ENCODE data around the gene VIPR2. TPM values are rescaled to one million over a fixed set of nuclear protein-coding genes. Genes with fewer than 3 reads are reported as not detected.
"Not testable (repeated sequence)": the region's sequence is repeated elsewhere in the genome, so short reads cannot be mapped to it uniquely, and the experiment has no call there.

The VIPR2 gene
- total RNA-seq, 4 donors from 2014 or later, result 0.33 to 0.56 TPM; not detected in 2

DNA sequence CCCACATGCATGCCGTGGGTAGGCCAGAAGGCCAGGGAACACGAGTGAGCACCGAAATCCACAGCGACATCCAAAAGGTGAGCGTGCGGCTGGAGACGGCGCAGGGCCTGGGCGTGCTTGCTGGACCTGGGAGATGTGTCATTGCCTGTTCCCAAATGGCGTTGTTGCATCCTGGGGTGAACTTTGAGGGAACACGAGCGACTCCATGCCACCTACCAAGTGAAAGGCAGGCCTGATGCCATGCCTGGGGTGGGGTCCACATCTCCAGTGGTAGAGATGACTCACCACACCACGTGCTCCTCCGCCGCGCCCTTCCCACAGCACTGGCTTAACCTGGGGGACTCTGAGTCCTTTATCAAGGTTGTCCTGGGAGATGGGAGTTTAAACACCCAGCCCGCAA, 24.7 kb upstream of the VIPR2 start:
- H3K27me3 ChIP-seq, result no peaks in the 10 kb centered on the region
- no peaks in the 10 kb centered on the region for H3K4me1 ChIP-seq
- WGBS, 2 donors, result 86 to 88% methylated on average over 16 to 17 of the region's 17 CpGs
- TF ChIP-seq, protein P1, sequence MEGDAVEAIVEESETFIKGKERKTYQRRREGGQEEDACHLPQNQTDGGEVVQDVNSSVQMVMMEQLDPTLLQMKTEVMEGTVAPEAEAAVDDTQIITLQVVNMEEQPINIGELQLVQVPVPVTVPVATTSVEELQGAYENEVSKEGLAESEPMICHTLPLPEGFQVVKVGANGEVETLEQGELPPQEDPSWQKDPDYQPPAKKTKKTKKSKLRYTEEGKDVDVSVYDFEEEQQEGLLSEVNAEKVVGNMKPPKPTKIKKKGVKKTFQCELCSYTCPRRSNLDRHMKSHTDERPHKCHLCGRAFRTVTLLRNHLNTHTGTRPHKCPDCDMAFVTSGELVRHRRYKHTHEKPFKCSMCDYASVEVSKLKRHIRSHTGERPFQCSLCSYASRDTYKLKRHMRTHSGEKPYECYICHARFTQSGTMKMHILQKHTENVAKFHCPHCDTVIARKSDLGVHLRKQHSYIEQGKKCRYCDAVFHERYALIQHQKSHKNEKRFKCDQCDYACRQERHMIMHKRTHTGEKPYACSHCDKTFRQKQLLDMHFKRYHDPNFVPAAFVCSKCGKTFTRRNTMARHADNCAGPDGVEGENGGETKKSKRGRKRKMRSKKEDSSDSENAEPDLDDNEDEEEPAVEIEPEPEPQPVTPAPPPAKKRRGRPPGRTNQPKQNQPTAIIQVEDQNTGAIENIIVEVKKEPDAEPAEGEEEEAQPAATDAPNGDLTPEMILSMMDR (IDR thresholded peaks at IDR 0.05), result no peak
- TF ChIP-seq POLR2A (IDR thresholded peaks at IDR 0.05), result no peak
- no peak overlapping the region for H3K4me3 ChIP-seq (replicated peaks in 1 of 3)
- intact Hi-C loops (cut with DNase I), result no loop called here
- no peak overlapping the region for H3K27ac ChIP-seq
- no peaks in the 10 kb centered on the region for H3K36me3 ChIP-seq
- DNase-seq, result no peak
- no peaks in the 10 kb centered on the region for H3K9me3 ChIP-seq

DNA sequence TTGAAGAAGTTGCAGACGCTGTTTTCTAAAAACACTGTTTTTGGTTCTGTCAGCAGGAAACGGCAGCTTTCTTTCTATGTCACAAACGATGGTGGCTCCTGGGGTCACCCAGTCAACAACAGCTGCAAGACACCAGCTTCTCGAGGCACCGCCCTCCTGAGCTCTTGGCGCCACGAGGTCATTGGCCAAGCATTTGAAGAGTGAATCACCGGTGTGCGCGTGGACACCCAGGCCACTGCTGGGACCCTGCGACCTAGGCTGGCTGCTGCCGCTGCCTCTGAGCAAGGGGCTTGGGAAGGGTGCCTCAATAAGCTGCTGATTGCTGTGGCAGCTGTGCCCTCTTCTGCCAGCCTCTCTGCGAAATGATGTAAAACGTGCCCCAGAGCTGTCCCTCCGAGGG, 22.5 kb upstream of the VIPR2 start:
- no peak overlapping the region for H3K27ac ChIP-seq
- 89 to 93% methylated on average over 12 to 15 of the region's 15 CpGs for WGBS, 2 donors
- TF ChIP-seq, protein P1 (IDR thresholded peaks at IDR 0.05), result no peak
- no peak for TF ChIP-seq POLR2A (IDR thresholded peaks at IDR 0.05)
- no peaks in the 10 kb centered on the region for H3K9me3 ChIP-seq
- H3K4me1 ChIP-seq, result no peaks in the 10 kb centered on the region
- intact Hi-C loops (cut with DNase I), result no loop called here
- DNase-seq, result no peak
- H3K27me3 ChIP-seq, result no peaks in the 10 kb centered on the region
- H3K4me3 ChIP-seq (replicated peaks in 1 of 3), result no peak overlapping the region
- H3K36me3 ChIP-seq, result no peaks in the 10 kb centered on the region

DNA sequence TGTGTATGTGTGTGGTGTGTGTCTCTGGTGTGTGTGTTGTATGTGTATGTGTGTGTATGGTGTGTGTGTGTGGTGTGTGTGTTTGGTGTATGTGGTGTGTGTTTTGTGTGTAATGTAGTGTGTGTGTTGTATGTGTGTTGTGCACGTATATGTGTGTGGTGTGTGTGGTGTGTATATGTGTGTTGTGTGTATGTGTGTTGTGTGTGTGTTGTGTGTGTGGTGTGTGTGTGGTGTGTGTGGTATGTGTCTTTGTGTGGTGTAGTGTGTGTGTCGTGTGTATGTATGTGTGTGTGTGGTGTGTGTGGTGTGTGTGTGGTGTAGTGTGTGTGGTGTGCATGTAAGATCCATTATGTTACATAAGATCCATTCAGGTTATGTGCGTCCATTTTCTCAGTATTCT, 21.9 kb upstream of the VIPR2 start:
- H3K36me3 ChIP-seq, result no peaks in the 10 kb centered on the region
- no peaks in the 10 kb centered on the region for H3K27me3 ChIP-seq

DNA sequence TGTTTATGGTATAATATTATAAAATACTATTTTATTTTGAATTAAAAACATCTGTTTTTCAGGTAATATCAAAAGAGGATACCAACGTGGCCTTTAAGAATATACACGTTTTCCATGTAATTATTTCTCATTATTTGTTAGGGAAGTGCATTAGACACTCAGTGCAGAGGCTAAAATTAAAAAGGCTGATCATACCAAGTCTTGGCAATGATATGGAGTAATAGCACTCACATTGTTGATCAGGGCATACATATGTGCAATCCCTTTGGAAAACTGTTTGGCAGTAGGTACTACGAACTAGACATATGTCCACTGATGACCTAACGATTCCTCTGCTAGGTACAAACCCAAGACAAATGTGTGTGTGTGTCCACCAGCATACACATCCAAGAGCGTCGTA, 20.7 kb upstream of the VIPR2 start:
- no peaks in the 10 kb centered on the region for H3K4me1 ChIP-seq
- no peak overlapping the region for H3K4me3 ChIP-seq (replicated peaks in 1 of 3)
- no peaks in the 10 kb centered on the region for H3K9me3 ChIP-seq
- H3K36me3 ChIP-seq, result no peaks in the 10 kb centered on the region
- 91 to 94% methylated on average over 6 of the region's 6 CpGs for WGBS, 2 donors
- intact Hi-C loops (cut with DNase I), result no loop called here
- H3K27me3 ChIP-seq, result no peaks in the 10 kb centered on the region
- no peak for DNase-seq
- no peak for TF ChIP-seq POLR2A (IDR thresholded peaks at IDR 0.05)
- TF ChIP-seq, protein P1 (IDR thresholded peaks at IDR 0.05), result no peak
- H3K27ac ChIP-seq, result no peak overlapping the region

More for the DNA sequence above, 21.9 kb upstream of the VIPR2 start:
- H3K4me1 ChIP-seq, result no peaks in the 10 kb centered on the region
- no peak overlapping the region for H3K4me3 ChIP-seq (replicated peaks in 1 of 3)
- no peak for DNase-seq
- H3K9me3 ChIP-seq, result no peaks in the 10 kb centered on the region
- TF ChIP-seq POLR2A (IDR thresholded peaks at IDR 0.05), result no peak
- TF ChIP-seq, protein P1 (IDR thresholded peaks at IDR 0.05), result no peak
- 62 to 64% methylated on average over 3 of the region's 3 CpGs for WGBS, 2 donors
- intact Hi-C loops (cut with DNase I), result no loop called here
- H3K27ac ChIP-seq, result no peak overlapping the region

DNA sequence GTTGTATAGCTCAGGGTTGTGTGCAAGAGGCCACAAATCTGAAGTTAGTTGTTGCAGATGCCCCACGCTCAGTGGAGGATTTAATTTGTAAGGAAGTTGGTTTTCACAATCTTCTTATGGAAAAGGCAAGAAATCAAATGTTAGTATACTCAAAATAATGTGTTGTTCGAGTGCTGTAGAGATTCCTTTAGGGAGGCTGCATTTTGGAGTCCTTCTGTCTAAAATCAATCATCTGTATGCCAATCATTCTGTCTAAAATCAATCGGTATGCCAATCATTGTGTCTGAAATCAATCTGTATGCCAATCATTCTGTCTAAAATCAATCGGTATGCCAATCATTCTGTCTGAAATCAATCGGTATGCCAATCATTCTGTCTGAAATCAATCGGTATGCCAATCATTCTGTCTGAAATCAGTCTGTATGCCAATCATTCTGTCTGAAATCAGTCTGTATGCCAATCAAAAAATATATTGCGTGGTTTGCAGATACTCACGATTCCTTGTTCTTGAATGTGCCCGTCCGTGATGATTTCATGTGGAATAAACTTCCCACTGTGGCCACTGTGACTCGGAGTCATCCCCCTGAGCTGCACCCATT, 19.1 kb upstream of the VIPR2 start:
- intact Hi-C loops (cut with DNase I); H3K4me1 ChIP-seq; DNase-seq; H3K36me3 ChIP-seq; H3K9me3 ChIP-seq; H3K27me3 ChIP-seq; H3K27ac ChIP-seq; H3K4me3 ChIP-seq (replicated peaks in 1 of 3): not testable (repeated sequence)
- WGBS, 2 donors, result 77 to 86% methylated on average over 4 to 10 of the region's 11 CpGs

DNA sequence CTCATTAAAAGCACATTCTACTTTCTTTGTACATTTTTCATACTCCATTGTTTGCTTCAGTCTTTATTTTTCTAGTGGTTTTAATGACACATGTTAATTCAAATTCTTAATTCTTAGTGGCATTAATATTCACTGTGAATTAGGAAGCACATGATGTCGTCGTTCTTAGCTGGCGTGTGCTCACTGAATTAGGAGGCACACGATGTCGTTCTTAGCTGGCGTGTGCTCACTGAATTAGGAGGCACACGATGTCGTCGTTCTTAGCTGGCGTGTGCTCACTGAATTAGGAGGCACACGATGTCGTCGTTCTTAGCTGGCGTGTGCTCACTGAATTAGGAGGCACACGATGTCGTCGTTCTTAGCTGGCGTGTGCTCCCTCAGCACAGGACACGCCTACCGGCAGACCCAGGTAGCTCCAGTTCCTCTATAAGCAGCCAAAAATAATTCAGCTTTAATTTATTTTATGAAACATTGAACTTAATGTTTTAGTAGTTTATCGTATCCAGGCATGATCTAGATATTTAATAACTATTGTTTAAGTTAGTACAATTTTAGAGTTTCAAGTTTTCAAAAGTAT, 17.5 kb upstream of the VIPR2 start:
- H3K36me3 ChIP-seq; H3K4me1 ChIP-seq; DNase-seq; H3K9me3 ChIP-seq; H3K27ac ChIP-seq; H3K4me3 ChIP-seq (replicated peaks in 1 of 3); intact Hi-C loops (cut with DNase I); H3K27me3 ChIP-seq: not testable (repeated sequence)
- 85 to 86% methylated on average over 21 of the region's 21 CpGs for WGBS, 2 donors
